Stimulated activated CD4-positive, alpha-beta T cell treated with anti-CD3 and anti-CD28 coated beads, TNF-alpha, amount 100 ng/mL, for 1 hour (primary cell): ENCODE data around the gene OCA2.

ENCODE experiments used
- DNase-seq, 3 donors: peaks; one replicate each; pipeline ENCODE4 v3.0.0-alpha.2; 2020; ENCODE audit warnings: low read depth in 3 of 3, low spot score in 1 of 3

Gene OCA2

DNA sequence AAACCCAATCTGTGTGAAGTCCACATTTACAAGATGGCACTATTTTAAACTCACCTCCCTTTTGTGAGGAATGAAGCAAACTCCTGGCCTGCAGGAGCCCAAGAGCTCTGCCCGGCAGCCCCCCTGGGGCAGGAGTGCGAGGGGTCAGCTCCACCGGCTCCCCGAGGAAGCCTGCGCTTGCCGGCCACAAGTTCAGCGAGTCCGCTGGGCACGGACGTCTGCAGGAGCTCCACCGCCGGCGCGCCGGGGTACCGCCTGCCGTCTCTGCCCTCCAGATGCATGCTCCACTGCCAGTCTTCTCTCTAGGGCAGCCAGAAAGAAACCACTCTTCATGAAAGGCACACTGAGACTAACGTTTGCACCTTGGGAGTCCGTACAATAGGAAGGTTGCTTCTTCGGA is 17.5 kb downstream of the OCA2 start:
- no peak for DNase-seq

DNA sequence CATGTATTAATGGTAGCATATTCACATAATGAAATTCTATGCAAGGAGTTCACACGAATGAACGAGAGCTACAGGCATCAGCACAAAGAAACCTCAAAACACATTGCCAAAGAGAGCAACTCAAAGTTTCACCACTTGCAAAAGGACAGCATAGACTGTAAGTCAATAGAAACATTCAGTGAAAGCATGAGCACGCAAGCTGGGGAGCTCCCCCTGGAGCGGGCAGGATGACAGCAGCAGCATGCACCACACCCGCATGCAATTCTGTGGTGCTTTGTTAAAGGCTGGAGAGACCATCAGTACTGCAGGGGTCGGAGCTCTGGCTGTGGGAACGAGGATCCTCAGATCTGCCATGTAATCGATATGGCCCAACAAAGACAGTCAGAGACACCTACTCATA is 18.7 kb downstream of the OCA2 start:
- no peak for DNase-seq

DNA sequence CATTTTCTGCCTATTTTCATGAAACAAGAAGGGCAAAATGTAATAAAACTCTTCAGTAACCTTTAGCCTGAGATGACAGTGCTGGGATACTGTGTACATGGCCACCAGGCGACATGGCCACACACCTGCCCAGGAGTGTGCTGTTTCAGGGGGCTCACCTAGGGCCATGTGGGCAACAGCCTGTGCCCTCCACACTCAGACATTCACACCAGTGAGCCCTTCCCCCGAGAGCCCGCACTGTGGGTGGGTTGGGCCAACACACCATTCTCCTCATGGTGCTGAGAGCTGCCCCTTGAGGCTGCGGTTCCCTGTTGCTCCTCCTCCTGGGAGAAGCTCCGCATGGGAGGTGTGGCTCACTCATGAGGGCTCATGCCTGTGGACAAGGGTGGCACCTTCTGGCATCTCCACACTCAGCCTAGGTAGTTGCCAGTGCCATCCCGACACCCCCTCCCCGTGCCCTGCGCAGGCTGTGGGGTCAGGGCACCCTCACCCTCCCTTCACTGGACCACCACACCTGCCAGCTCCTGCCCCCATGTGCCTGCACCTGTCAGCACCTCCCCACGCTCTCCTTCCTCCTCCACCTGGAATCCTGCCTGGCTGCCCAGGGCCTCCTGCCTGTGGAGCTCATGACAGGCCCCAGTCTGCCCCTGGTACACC is 19.7 kb downstream of the OCA2 start:
- no peak for DNase-seq

DNA sequence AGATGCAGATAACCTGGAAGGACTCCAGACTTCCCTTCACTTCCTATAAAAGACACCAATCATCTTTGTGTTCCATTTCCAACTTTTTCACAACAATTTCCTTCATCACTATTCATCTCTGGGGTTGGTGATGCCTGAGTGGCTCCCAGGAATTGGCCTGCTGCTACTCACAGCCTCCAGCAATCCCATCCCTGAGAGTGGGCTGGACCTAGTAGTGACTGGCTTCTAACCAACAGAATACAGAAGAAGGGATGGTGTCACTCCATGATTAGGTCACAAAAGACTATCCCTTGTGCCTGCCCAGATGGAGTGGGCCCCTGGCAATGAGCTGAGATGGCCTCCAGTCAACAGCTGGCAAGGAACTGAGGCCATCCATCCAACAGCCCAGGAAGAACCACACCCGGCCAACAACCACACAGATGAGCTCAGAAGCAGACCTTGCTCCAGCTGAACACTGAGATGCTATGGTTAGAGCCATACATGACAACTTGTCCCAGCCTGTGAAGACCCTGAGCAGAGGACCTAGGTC is 20.9 kb downstream of the OCA2 start:
- DNase-seq, result no peak

DNA sequence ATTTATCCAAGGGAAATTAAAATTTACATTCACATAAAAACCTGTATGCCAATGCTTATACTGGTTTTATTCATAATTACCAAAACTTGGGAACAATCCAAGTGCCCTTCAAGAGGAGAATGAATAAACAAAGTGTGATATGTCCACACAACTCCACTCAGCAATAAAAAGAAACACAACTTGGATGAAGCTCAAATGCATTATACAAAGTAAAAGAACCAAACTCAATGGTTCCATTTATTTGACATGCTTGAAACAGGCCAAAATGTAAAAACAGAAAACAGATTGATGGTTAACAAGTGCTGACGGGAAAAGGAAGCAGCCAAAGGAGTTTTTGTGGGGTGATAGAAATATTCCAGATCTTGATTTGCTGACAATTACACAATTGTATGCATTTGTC is 23.5 kb downstream of the OCA2 start:
- no peak for DNase-seq

DNA sequence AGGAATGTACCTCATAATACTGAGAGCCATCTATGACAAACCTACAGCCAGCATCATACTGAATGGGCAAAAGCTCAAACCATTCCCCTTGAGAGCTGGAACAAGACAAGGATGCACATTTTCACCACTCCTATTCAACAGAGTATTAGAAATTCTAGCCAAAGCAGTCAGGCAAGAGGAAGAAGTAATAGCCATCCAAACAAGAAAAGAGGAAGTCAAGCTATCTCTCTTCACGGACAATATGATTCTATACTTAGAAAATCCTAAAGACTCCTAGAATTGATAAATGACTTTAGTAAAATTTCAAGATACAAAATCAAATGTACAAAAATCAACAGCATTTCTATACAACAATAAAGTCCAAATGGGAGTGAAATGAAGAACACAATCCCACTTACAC is 30.2 kb downstream of the OCA2 start:
- no peak for DNase-seq

DNA sequence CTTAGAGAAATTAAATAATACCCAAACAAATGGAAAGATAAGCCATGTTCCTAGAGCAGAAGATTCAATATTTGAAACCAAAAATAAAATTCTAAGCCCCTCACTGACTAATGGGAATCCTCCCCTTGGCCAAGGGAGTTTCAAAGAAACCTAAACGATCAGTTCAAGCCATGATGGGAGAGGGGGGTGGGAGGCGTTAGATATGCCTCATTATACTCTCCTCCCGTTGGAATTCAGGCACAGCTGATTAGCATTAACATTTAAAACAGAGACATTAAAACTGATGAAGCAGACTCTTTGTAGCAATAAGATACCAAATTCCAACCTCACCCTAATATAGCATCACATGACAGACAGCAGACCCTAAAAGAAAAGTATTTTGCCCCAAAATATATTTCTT is 32.9 kb downstream of the OCA2 start:
- DNase-seq, result no peak

DNA sequence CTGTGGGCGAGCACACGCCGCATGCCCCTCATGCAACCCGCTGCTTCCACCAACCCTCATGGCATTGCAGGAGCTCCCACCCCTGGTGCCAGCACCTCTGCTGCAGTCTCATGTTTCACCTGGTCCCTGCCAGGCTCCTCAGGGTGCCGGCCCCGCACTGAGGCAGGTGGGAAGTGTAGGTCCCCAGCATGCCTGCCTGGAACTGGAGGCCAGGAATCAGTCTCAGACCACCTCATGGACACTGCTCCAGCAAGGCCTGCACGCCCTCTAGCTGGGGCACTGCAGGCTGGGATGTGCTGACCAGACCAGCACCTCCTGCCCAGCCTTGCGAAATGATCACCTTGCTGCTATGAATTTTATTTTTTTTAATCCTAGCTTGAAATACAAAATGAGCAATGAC is 39.1 kb downstream of the OCA2 start:
- no peak for DNase-seq

DNA sequence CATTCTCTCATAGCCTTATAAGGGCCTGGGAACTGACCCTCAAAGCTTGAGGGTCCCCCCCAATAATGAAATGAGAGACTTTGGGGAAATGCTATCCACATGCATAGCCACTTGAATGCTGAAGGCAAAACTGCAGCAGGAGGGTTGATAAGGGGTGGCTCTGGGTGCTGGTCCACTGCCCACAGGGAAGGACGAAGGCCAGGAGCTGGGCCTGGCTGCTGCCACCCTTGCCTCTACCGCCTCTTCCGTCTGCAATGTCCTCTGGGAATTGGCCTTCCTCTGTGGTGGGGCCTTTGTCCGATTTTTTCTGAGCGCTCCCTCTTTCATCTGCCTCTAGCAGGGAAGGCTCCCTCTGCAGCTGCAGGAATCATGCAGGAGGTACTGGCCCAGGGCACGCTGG is 41.0 kb downstream of the OCA2 start:
- no peak for DNase-seq

DNA sequence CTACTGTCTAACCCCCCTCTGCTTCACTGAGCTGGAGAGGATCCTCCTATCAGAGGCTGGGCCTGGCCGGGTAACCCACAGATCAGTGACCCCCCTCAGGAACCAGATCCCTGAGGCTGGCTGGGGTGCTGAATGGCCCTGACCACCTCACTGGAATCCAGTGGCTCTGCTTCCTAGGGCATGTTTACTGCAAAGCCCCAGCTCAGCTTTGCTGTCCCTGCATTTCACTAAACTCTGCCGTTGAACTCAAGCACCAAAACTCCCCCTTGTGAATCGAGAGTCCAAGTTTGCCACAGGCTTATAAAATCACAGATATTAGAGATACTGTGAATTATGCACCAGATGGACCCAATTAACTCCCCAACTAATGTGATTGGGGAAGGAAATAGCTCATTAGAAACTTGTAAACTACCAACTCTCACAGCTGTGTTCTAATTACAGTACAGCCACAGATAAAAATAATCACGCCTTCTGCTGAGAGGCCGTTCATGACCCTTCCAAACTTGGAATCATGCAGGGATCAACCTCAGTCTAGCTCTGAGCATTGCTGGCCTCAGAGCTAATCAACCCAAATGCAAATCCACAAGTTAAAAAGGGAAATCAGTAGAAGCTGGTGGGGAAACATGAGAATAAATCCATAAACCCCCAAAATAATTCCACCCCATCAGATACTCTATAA is 47.0 kb downstream of the OCA2 start:
- DNase-seq, result no peak

DNA sequence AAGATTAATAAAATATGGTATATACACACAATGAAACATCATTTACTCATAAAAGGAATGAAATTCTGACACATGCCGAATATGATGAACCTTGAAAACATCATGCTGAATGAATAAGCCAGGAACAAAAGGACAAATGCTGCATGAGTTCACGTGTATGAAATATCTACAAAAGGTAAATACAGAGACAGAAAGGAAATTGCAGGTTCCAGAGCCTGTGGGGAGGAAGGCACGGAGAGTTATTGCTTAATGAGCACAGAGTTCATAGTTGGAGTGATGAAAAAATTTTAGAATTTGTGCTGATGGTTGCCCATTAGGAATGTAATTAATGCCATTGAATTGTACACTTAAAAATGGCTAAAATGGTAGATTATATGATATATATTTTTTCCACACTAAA is 49.5 kb downstream of the OCA2 start:
- DNase-seq, result no peak

DNA sequence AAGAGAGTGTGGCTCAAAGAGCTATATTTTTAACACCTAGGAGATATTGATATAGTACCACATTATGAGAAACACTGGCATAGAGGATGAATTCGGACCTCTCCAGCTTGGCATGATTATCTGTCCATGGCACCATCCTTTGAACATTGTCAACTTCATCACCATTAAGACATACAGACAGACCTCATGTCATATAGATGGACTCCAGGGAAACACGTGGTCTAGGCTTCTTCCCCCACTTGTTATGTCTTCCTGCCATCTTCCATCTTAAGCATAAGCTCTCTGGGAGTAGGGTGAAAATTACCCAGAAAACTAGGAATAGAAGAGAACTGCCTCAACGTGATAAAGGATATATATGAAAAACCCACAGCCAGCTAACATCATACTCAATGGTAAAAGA is 51.8 kb downstream of the OCA2 start:
- no peak for DNase-seq

DNA sequence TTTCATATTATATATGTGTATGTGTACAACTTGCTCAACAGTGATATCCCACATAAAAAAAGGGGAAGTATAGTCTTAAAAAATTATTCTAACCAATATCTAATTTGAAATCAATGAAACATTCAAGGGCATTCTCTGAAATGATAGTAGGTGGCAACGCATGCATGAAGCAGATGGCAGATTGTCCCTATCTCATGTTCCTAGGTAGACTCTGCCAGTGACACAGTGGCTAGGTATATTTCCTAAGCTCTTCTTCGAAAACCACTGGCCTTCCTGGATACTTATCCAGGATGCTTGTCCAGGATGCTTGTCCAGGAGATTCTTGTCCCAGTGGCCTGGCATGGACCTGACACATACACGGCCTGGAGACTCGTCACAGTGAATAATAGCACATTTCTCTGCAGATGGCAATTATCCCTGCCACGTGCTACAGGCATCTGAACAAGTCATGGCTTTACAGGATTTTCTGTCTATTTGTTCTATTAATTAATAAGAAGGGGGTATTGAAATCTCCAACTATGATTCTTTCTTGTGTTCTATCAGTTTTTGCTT is 54.9 kb downstream of the OCA2 start:
- no peak for DNase-seq

DNA sequence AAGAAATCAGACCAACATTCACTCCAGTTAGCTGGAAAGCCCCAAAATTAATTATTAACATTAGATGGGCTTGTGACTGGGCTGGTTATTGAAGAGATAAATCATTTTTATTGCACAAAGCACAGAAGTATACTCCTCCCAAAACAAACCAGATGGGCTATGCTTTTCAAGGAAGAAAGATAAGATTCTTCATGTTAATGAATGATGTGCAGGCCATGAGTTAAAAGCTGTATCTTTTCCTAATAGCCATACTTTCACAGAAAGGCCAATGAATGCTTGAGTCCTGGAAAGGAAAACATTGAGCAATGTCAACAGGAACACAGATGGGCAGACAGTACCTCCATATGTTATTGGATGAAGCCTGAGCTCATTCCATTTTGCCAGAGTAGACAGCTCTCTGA is 55.4 kb downstream of the OCA2 start:
- no peak for DNase-seq

DNA sequence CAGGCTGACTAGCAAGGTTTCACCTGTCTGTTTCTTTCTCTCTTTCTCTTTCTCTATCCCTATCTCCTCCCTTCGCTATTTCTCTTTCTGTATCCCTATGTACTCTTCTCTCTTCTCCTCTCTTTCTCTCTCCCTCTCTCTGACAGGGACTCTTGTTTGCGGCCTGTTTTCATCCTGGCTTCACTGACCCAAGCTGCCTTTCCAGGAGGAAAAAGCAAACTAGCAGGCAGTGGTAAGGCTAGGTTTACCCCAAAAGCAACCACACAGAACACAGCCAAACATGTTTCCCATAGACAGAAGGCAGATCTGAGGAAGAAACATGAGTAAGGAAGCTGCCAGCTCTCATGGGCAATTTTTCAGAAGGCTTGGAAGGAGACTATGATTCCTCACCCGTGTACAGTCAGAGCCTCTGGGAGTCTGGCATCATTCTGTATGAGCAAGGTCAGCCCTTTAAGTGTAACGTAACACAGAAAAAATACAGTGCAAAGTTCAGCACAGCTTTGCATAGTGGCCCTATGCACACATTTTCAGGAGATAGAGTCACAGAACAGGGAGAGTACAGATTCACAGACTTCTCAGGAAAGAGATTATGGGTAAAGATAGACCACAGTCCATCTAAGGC is 61.0 kb downstream of the OCA2 start:
- no peak for DNase-seq

DNA sequence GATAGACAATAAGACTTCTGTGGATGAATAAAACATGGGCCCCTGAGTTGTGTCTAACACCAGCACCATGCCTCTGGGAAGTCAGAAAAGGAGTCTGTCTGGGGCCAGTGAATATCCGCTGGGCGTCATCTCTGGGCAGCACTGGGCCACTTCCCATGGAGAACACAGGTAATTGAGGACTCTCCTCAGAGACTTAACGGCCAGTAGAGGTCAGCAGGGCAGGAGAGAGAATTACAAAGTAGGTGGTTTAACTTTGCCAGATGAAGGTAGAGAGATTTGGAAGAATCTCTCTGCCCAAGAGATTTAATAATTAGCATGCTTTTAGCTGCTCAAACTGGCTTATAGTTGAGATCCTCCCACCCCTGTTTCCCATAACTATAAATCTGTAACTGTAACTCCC is 65.7 kb downstream of the OCA2 start:
- no peak for DNase-seq

DNA sequence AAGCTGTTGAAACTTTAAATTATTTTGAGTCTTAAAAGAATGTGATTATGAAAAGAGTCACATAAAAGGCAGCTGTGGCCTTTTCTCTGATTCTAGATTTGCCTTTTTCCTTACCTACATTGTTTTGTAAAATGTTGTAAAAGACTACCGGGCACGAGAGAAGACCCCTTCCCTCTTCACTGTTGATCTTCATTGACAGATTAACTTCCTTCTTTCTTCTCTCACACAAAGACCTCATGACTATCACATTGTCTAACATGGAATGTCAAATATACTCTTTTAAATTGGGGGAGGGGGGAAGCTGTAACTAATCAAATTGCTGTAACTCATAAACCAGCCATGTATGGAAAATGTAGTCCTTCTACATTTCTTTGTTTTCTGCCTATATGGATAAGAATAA is 68.3 kb downstream of the OCA2 start:
- DNase-seq, result no peak

DNA sequence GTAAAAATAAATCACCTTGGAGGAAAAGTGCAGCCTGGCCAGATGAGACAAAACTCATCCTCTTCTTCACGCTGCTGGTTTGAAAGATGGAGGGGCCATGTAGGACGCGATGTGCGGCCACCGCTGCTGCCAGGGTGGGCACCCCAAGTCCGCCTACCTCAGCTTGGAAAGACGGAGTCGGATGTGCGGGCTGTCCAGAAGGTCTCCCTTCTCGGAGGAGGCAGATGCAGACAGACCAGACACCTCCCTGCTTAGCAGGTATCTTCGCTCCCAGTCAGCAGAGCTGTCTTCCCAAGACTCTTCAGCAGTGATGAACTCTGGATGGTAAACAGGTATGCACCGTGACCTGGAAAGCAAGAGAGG is 71.4 kb downstream of the OCA2 start:
- DNase-seq, result no peak

DNA sequence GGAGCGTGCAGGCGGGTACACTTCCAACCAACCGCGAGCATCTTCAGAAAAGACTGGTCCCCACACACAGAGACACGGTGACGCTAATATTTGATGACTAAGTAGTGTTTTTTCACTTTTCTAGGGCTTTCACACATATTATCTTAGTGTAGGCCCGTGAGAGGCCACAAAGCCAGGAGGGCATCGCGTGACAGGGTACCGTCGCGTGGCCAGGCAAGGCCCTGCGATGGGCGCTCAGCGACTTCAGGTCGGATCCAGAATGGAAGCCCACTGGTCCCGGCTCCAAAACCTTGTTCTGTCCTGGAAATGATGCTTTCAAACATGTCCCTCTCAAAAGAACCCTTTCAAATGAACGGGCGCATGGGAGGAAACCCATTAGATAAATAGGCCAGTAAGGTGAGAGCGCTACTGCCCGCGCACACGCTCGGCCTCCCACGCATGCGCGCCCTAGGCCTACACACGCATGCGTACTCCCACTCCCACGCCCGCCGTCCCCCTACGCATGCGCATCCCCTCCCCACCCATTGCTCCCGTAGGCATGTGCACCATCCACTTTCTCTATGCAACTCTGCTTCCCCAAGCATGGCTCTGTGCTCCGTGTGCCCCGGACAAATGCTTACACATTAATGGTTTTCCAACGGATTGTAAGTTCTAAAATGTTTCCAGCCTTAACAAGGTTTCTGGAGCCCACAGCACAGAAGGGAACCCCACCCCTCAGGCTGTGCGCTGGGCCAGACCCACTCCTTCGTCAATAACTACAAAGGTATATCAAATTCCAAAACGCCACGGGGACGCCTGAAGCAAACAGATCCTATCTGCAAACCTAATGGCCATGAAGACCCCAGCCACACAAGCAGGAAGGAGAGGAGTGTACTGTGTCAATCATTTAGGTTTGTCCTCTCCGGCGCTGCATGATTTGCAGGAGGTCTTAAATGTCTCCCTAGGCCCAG is 72.1 kb downstream of the OCA2 start:
- no peak for DNase-seq

DNA sequence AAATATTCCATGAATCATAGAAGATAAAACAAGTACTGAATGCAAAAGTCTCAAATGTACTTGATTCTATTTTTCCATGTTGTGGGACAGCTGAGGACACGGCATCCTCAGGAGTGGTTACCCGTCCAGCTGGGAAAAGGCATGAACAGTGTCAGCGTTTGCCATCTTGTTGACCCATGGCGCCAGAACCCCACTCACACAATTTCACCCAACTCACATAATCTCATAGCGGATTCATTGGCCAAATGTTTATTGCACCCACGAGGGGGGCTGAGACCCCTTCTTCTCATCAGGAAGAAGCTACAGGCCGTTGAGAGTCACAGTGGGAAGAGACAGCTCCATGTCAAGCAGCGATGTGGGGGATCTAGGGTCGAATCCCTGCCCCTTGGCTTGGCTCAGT is 72.9 kb downstream of the OCA2 start:
- no peak for DNase-seq

DNA sequence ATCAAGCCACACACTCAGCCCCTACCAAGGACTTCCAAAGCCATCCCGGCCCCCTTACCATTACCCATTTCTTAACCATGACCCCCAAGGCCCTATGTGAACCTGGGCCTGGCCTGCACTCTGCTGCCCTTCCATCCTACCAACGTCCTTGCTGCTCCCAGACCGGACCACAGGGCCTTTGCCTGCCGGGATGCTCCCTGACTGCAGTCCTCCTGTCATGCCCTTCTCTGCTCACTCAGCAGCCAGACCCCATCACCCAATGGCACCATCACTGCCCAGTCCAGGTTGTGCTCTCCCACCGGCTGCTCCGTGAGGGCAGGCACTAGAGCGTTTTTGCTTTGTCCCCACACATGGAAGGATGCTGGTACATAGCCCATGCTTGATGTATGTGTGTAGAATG is 73.7 kb downstream of the OCA2 start:
- no peak for DNase-seq
